ENCODE results near the gene CCDC177.

The CCDC177 gene

DNA sequence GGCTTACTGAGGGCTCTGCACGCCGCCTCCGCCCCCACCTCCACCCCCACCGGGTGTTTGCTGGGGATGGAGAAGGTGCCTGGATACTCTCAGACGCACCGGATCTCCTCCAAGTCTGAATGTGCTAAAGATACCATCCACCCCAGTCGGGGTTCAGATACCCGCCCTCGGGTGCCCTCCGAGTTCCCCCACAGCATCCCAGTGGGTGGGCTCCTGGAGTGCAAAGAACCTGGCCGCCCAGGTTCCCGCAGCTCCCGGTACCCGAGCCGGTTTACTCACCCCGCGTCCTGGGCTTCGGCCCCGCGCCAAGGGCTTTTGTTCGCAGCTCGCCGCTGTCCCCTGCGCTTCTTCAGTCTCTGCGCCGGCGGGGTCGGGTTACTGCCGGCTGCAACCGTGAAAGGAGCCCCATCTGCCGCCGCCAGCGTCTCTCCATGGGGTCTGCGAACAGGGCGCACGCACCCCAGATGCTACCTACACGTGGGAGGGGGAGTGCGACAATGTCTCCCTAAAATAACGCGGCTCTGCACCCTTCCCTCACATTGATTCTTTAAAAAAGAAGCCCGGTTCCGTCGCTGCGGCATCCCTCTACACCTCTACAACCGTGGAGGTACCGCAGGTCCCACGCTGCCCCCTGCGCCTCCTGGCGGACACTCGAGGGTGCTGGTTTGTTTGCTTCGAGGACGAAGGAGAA, at the start of gene CCDC177:
TSS of gene CCDC177 (minus strand) at position 609 of the 691 bp plus-strand sequence. CDS start 1,249 bp downstream, outside the sequence.
- DNase-seq (ENCODE audit: low read depth), result peak; percentile 67

GRCh38 chr14:69624136-69624535, 49.5 kb upstream of the CCDC177 start:
- no peak for DNase-seq (ENCODE audit: low read depth)

DNA sequence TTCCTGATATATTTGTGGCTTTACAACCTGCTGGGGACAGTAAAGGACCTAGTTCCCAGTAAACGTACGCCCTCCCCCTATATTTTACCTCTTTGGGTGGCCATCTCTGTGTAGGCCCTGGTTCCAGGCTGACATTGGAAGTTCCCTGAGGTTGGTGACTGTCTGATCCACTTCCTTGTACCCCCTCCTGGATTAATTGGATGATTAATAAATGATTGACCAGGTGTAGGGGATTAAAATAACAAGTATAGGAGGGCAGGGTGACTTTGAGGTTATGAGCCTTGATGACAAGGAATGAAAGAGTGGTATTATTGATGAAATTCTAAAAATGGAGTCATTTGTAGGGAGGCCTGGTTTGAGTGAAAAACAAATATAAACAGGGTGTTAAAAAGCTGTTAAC, 46.3 kb upstream of the CCDC177 start:
- no peak for DNase-seq (ENCODE audit: low read depth)

DNA sequence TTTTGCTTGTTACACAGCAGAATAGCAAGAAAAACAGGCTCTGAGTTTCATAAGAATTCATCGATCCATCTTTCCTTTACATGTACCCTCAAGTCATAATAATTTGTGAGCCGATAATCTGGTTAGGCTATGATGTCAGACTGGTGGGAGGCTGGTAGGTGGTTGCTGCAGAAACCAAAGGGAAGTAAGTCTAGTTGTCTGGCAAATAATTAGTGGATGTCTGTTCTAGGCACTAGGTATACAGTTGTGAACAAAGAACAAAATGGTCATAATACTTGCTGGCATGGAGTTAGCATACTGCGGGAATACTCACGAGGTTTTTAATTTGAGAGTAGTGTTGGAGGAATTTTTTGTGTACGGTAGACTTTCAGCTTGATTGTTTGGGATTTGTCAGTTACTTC, 45.5 kb upstream of the CCDC177 start:
- no peak for DNase-seq (ENCODE audit: low read depth)

DNA sequence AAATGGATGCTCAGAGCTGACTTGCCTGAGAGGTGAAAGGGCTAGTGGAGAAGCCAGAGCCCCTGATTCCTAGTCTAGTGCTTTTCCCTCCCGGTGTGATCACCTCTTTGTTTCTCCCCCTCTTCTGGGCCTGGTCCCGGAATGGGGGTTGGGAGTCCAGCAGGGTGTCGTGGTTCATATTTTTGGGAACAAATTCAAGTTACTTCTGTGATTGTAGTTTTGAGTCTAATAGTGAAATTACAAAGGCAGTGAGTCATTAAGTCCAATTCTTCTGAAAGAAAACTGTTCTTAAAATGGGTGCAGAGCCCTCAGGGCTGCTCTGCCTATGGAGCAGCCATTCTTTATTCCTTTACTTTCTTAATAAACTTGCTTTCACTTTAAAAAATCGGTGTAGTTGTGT, 44.3 kb upstream of the CCDC177 start:
- DNase-seq (ENCODE audit: low read depth), result no peak

DNA sequence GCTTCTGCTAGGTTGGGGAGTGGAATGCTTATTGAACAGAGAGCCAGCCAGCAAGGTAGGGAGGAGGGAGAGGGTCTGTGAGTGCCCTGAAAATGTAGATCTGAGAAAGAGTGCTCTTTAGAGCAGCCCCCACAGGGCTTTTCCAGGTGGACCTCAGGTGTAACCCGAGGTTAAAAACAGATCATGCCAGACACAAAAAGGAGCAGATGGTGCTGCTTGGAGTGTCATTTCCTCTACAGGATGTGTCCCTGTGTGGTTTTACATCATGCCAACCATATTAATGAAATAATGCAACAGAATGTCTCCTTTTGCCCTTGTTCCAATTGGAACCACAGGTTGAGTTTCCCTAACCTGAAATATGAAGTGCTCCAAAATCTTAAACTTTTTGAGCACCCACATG, 43.1 kb upstream of the CCDC177 start:
- no peak for DNase-seq (ENCODE audit: low read depth)

DNA sequence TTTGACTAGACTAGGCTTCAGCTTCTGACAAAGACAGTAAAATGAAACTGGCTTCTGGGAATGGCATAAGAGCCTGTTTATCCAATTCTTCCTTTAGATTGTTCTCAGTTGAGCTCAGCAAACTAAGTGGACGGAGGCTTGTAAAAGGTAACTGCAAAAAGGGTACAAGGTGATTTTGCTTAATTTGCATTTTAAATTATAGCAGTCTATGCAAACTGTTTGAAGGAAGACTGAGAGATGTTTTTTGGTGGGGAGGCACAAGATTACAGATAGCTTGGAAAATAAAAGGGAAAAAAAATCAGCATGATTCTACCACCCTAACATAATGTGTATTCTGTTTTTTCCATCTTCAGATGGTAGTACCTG, 41.7 kb upstream of the CCDC177 start:
- DNase-seq (ENCODE audit: low read depth), result no peak

GRCh38 chr14:69615496-69616407, 41.1 kb upstream of the CCDC177 start:
- no peak for DNase-seq (ENCODE audit: low read depth)

- no peak for DNase-seq (ENCODE audit: low read depth)
Measured at GRCh38 chr14:69615121-69615495, 40.4 kb upstream of the CCDC177 start.

- DNase-seq (ENCODE audit: low read depth), result no peak
Measured at GRCh38 chr14:69614592-69614991, 39.9 kb upstream of the CCDC177 start.

- no peak for DNase-seq (ENCODE audit: low read depth)
Measured at GRCh38 chr14:69613312-69614073, 38.8 kb upstream of the CCDC177 start.

DNA sequence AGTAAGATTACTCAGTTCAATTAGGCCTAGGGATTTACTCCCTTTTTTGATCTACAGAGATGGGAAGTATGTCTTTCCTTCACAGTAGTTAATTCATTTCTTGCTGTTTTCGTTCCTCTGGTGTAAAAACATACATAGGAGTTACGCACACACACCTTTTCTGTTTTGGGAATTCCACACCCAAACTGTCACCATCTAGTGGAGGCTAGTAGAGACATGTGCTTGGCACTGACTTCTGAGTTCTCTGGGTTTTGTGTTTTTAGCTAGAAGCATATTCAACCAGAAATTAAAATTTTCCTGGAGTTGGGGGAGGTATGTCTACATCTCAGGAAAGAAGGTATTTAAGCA, 38.1 kb upstream of the CCDC177 start:
- DNase-seq (ENCODE audit: low read depth), result no peak

DNA sequence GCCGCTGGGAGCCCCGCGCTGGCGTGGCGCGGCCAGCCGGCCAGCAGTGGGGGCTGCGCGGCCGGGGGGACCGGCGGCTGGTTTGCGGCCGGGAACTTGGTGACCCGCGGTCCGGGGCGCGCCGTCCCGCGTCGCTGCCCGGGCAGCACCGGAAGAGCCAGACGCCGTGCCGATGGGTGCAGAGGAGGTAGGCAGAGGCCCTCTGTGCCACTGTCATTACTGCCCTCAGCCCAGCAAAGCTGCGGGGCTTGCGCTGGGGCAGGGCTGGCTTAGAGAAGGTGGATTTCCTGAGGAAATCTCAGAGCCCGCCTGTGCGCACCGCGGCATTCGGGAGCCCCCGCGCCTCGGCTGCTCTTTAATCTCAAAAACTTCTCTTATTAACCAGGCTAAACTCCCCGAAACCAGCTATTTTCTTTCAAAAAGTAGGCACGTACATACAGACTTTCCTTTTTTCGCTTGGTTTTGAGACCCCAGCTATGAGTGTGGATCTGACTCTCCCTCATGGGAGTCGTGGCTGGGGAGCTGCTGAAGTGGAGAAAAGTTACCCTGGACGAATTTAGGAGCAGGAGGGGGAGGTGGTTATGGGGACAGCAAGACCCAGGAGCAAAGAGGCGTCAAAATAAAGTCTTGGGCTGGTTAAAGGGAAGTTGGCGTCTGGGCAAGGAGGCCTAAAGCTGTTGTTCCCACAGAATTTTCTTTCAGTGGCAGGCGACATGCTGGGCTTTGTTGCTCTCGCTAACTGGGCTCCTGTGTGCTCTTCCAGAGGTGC, 37.5 kb upstream of the CCDC177 start:
- peak; percentile 22 for DNase-seq (ENCODE audit: low read depth)

DNA sequence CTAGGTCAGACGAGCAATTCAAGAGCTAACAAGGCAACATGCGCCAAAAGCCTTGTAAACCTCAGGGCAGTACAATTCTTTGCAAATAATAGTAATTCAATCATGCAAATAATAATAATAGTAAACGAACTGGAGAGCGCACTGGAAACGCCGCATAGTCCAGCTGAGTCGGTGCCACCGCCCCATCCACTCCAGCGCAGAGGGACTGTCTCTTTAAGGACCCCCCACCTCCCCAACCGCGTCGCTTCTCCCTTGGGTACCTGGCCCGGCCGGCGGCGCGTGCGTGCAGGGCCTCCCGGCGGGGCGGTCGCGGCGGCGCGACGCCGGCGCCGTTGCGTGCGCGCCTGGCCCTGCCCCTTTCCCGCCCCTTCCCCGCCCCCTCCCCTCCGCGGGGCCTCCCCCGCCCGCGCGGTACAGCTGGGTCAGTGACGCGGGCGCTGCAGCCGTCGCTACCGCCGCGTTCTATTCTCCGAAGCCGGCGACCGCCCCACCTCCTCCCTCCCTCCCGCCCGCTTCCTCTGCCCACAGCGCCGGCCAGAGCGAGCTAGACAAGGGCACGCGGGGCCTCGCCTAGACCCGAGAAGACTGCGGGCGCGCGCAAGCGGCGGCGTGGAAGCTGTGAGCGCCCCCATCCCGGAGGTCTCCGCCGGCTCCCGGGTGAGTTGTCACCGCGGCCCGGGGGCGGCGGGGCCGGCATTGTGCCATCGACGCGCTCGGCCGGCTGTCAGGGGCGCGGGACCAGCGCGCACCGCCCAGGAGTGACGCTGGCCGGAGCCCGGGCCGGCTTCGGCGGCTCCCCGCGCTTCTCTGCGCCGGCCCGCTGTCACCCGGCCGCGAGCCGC, 36.7 kb upstream of the CCDC177 start, which contains the start of gene SUSD6:
TSS of gene SUSD6 (plus strand) at position 425 of the 842 bp plus-strand sequence. CDS start 46,997 bp downstream, outside the sequence.
- DNase-seq (ENCODE audit: low read depth), result peak; percentile 82

DNA sequence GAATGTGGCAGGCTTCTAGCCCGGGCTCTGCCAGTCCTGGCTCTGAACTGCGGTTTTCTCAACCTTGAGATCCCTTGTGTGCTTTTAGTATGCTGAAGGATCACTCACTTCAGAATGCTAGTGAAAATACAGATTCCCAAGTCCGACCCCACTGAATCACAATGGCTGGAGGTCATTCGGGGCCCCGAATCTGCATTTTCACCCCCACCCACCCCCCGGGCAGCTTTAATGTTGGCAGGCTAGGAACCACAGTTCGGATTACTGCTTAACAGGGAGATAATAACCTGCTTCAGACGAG, 36.2 kb upstream of the CCDC177 start:
- no peak for DNase-seq (ENCODE audit: low read depth)

GRCh38 chr14:69610020-69610873, 35.6 kb upstream of the CCDC177 start:
- DNase-seq (ENCODE audit: low read depth), result no peak

GRCh38 chr14:69606258-69607184, 31.9 kb upstream of the CCDC177 start:
- no peak for DNase-seq (ENCODE audit: low read depth)

DNA sequence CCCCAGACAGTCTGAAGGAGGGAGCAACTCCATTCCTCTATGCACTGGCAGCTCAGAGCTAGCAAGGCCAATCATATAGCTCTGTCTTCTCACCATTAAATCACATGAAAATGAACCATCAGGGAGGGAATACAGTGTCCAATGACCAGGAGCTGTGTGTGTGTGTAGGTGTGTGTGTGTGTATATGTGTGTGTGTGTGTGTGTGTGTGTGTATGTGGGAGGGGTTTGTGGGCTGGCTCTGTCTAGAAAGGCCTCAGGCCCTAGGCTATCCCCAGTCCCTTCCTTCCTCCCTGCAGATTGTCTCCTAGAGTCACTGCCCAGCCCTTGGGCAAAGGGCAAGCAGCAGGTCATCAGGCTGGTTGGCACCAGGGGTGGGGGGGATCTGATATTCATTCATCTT, 31.1 kb upstream of the CCDC177 start:
- DNase-seq (ENCODE audit: low read depth), result no peak

DNA sequence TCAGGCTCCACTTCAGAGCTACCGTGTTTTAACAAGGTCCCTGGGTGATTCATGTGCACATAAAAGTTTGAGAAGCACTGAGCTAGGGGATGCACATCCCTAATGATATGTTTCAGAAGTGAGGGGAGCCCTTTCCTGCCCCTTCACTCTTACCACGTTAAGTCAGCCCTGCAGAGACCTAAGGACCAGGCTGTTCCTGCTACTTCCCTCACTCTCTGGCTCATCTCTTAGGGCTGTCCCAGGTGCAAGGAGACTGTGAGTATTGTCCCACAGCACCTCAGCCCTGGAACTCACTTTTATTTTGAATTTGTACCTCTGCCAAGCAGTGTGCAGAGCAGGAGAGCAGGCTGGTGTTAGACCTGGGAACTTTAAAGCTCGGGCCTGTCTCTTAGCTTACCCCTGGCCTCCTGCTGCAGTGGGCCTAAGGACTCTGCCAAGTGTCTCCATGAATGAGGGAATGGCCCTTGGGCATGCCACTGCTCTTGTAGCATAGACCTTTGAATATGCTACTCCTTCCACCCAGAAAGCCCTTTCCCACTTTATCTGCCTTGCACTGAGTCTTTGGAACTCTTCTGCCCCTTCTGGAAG, 25.7 kb upstream of the CCDC177 start:
- no peak for DNase-seq (ENCODE audit: low read depth)

All from stimulated activated CD8-positive, alpha-beta memory T cell treated with anti-CD3 and anti-CD28 coated beads, Interleukin-4, amount 100 ng/mL, for 24 hours (primary cell).